Pancreas (tissue), 10 donors: Measurements from ENCODE around the gene OGT. TPM values are rescaled to one million over a fixed set of nuclear protein-coding genes. Genes with fewer than 3 reads are reported as not detected.

Experiments
- ATAC-seq, 4 donors: fragments of 200-7000 bp; cut with Tn5 transposase; one replicate each; pipeline versions ENCODE4 v1.8.0 to v1.9.1; 2020; ENCODE audit warnings: mild to moderate bottlenecking in 4 of 4, moderate library complexity in 4 of 4
- DNase-seq, 6 donors: peaks; one replicate each; pipeline ENCODE4 v3.0.0-alpha.2; 2020
- FAIRE-seq: peaks from 2 replicates; lab custom pipeline; 2012; peaks lifted over from hg19 to GRCh38; lab: Jason Lieb, UNC
- H3K27ac ChIP-seq, 4 donors: fragments of 200-600 bp; sonication (generic); 1 replicate in 3 of 4; 2 replicates in 1 of 4; pipeline versions ENCODE4 v1.5.0 to v1.8.0; 2020
- H3K27me3 ChIP-seq, 4 donors: fragments of 200-600 bp; one replicate each; pipeline ENCODE4 v1.8.0; 2021
- H3K36me3 ChIP-seq, 3 donors: fragments of 200-600 bp; sonication (generic) in 1 of 3; one replicate each; pipeline versions ENCODE4 v1.5.0 to v1.8.0; 2020 to 2021
- H3K4me1 ChIP-seq, 3 donors: fragments of 200-600 bp; one replicate each; pipeline ENCODE4 v1.8.0; 2021
- H3K4me3 ChIP-seq, 4 donors: fragments of 200-600 bp; sonication (generic) in 2 of 4; one replicate each; pipeline versions ENCODE4 v1.5.0 to v1.8.0; 2020 to 2021
- H3K9me3 ChIP-seq, 4 donors: fragments of 200-600 bp; one replicate each; pipeline ENCODE4 v1.8.0; 2021
- CTCF ChIP-seq, 4 donors: fragments of 200-600 bp; sonication (generic) in 3 of 4; IDR thresholded peaks; one replicate each; pipeline versions ENCODE4 v1.5.0 to v1.8.0; 2021; ENCODE audit warnings: antibody characterized with exemption in 4 of 4
- WGBS, 2 donors: extraction: QIAGEN DNeasy Blood & Tissue Kit; methylation state at CpG; one replicate each; pipeline ENCODE4 v1.1.7; 2013; 5-methylcytosine and 5-hydroxymethylcytosine counted together
- intact Hi-C, 3 donors: fragments of 100-400 bp; cut with DNase I; formaldehyde crosslinking; loops; one replicate each; pipeline versions ENCODE4 v1.11.1 to v1.14.2; 2022
- polyA plus RNA-seq, 2 donors: library from polyadenylated mRNA; stranded (reverse); fragments of 200-250 nt; gene quantifications; one replicate each; pipeline ENCODE4 v1.2.3, GENCODE V29; 2013
- total RNA-seq, 6 donors: library from RNA; stranded (reverse); fragmentation: NEBNext Ultra II Directional in 4 of 6; extraction: Animal tissue kit (Norgen Biotek cat#: 25700) in 4 of 6; gene quantifications; one replicate each; pipeline versions ENCODE4 v1.2.1 to v1.2.4, GENCODE V29; 2021 to 2023
- donor health status: healthy with polysubstance abuse.
- donor health status: DM: no; HTN: no; CAD: no; lungs with moderate emphysema.
- donor health status: DM: no; HTN: no; CAD: no.
- donor health status: control.
- donor health status: control.
- donor health status: Bipolar disorder and iron deficiency.
- donor health status: DM: yes; HTN: yes; CAD: no.
- donor health status: DM: no; HTN: no; CAD: no.
- donor health status: DM: no; HTN: no; CAD: no.
- donor health status: DM: yes; HTN: yes; CAD: no.

OGT gene
- 100 to 1,000 TPM in 1 of 6 donors, 10 to 100 TPM in 5; 47.8 to 118 (median 69.4) TPM for total RNA-seq
- 10 to 100 TPM; 84.2 to 87.9 TPM for polyA plus RNA-seq

GRCh38 chrX:71532753-71533425 is at the start of gene OGT:
Gene OGT (plus strand): TSS chrX:71533104. CDS start chrX:71533300, 196 bp downstream.
- peak; percentile 32 for FAIRE-seq
- intact Hi-C loops, result no loop called here
- peak; percentile 91 to 93 (median 92) for ATAC-seq

GRCh38 chrX:71487814-71488213 is 45.1 kb upstream of the OGT start:
- H3K36me3 ChIP-seq, result no peaks in the 10 kb centered on the region
- no peaks in the 10 kb centered on the region for H3K9me3 ChIP-seq
- ATAC-seq (no peak), DNase-seq (no peak), FAIRE-seq (no peak)
- TF ChIP-seq CTCF (IDR thresholded peaks at IDR 0.05), result no peak
- intact Hi-C loops, result no loop called here
- no peak overlapping the region for H3K4me3 ChIP-seq
- no peak overlapping the region for H3K27ac ChIP-seq
- no peaks in the 10 kb centered on the region for H3K4me1 ChIP-seq
- H3K27me3 ChIP-seq, result no peaks in the 10 kb centered on the region

More at GRCh38 chrX:71532753-71533425, at the start of gene OGT:
- Histone ChIP-seq H3K9me3 (no peaks in the 10 kb centered on the region), H3K27me3 (no peaks in the 10 kb centered on the region), H3K36me3 (no peaks in the 10 kb centered on the region), H3K27ac (peak within 1 kb of the TSS; percentile 63 to 91 (median 78)), H3K4me1 (peaks cover 0 to 2% (median 0%) of the 10 kb centered on the region in 3 donors), H3K4me3 (peak within 1 kb of the TSS; percentile 36 to 61 (median 49))
- no peak for TF ChIP-seq CTCF (IDR thresholded peaks at IDR 0.05)
- WGBS, 2 donors, result 1 to 23% methylated on average over 47 of the region's 47 CpGs
- peak; percentile 87 to 96 (median 94) for DNase-seq

GRCh38 chrX:71489540-71489939 is 43.4 kb upstream of the OGT start:
- no peak overlapping the region for H3K27ac ChIP-seq
- ATAC-seq (no peak), DNase-seq (no peak), FAIRE-seq (no peak)
- H3K36me3 ChIP-seq, result no peaks in the 10 kb centered on the region
- TF ChIP-seq CTCF (IDR thresholded peaks at IDR 0.05), result no peak
- H3K4me3 ChIP-seq, result no peak overlapping the region
- no peaks in the 10 kb centered on the region for H3K27me3 ChIP-seq
- WGBS, 2 donors, result 82 to 95% methylated on average over 5 of the region's 5 CpGs
- no peaks in the 10 kb centered on the region for H3K4me1 ChIP-seq
- intact Hi-C loops, result no loop called here
- H3K9me3 ChIP-seq, result no peaks in the 10 kb centered on the region

- ATAC-seq (peak; percentile 71 to 86 (median 78)), FAIRE-seq (no peak), DNase-seq (peak; percentile 19 to 74 (median 27))
- peak overlapping the region; percentile 12 to 45 (median 28) for H3K4me3 ChIP-seq
- no peaks in the 10 kb centered on the region for H3K4me1 ChIP-seq
- no peaks in the 10 kb centered on the region for H3K9me3 ChIP-seq
- no peaks in the 10 kb centered on the region for H3K36me3 ChIP-seq
- no peaks in the 10 kb centered on the region for H3K27me3 ChIP-seq
- no peak for TF ChIP-seq CTCF (IDR thresholded peaks at IDR 0.05)
- 6 to 39% methylated on average over 75 to 76 of the region's 76 CpGs for WGBS, 2 donors
- H3K27ac ChIP-seq, result no peak overlapping the region
- intact Hi-C loops, result no loop called here
These were observed 40.5 kb upstream of the OGT start for GRCh38 chrX:71492231-71493065.
